Endodermal cell (in vitro differentiated cells): ENCODE measurements around the gene TSPAN3. TPM values are rescaled to one million over a fixed set of nuclear protein-coding genes. Genes with fewer than 3 reads are reported as not detected.

Experiments used
- DNase-seq: peaks from one replicate; pipeline ENCODE4 v3.0.0-alpha.2; 2017
- H3K27ac ChIP-seq: 2 replicates; pipeline ENCODE4 v1.5.1; 2013; ENCODE audit warnings: mild to moderate bottlenecking, low read depth, low read length, moderate library complexity
- H3K27me3 ChIP-seq: 2 replicates; pipeline ENCODE4 v1.6.1; 2013; ENCODE audit warnings: mild to moderate bottlenecking, low read length, moderate library complexity; ENCODE audit not compliant: insufficient read depth, control insufficient read depth, poor library complexity, severe bottlenecking
- H3K36me3 ChIP-seq: 2 replicates; pipeline ENCODE4 v1.7.0; 2013; ENCODE audit warnings: mild to moderate bottlenecking, low read length, moderate library complexity; ENCODE audit not compliant: control insufficient read depth, insufficient read depth
- H3K4me1 ChIP-seq: one replicate; pipeline ENCODE4 v1.7.0; 2013; ENCODE audit warnings: low read length; ENCODE audit not compliant: control insufficient read depth, insufficient read depth
- H3K4me3 ChIP-seq: 2 replicates; pipeline ENCODE4 v1.5.1; 2013; ENCODE audit warnings: mild to moderate bottlenecking, low read length, moderate library complexity
- H3K9ac ChIP-seq: 2 replicates; pipeline ENCODE4 v1.6.1; 2013; ENCODE audit warnings: mild to moderate bottlenecking, low read length, moderate library complexity; ENCODE audit not compliant: poor library complexity, severe bottlenecking; ENCODE audit errors: extremely low read depth
- H3K9me3 ChIP-seq: 2 replicates; pipeline ENCODE4 v1.6.1; 2013; ENCODE audit warnings: mild to moderate bottlenecking, low read length, moderate library complexity; ENCODE audit not compliant: control insufficient read depth
- H3K27ac Mint-ChIP-seq: 2 replicates; pipeline ENCODE4 v1.8.0; 2020; ENCODE audit warnings: mixed read lengths
- H3K27me3 Mint-ChIP-seq: 2 replicates; pipeline ENCODE4 v1.8.0; 2021; ENCODE audit warnings: mild to moderate bottlenecking, mixed read lengths; ENCODE audit not compliant: insufficient read depth
- H3K36me3 Mint-ChIP-seq: 2 replicates; pipeline ENCODE4 v1.8.0; 2020; ENCODE audit warnings: low read depth, mixed read lengths
- H3K4me1 Mint-ChIP-seq: 2 replicates; pipeline ENCODE4 v1.8.0; 2020; ENCODE audit warnings: mixed read lengths
- H3K4me3 Mint-ChIP-seq: 2 replicates; pipeline ENCODE4 v1.8.0; 2020; ENCODE audit warnings: mild to moderate bottlenecking, moderate library complexity, mixed read lengths
- H3K9me3 Mint-ChIP-seq: 2 replicates; pipeline ENCODE4 v1.8.0; 2020; ENCODE audit warnings: mild to moderate bottlenecking, mixed read lengths
- CTCF ChIP-seq: fragments of 200-600 bp; sonication (generic); conservative IDR thresholded peaks from 2 replicates; pipeline ENCODE4 v1.5.0; 2021; ENCODE audit warnings: antibody characterized with exemption, mild to moderate bottlenecking
- WGBS, 2 experiments: methylation state at CpG; one replicate each; pipeline versions ENCODE4 v1.1.5 to v1.1.7; 2013; ENCODE audit warnings: missing lambda C conversion rate in 2 of 2, mixed read lengths in 1 of 2; ENCODE audit not compliant: insufficient coverage in 1 of 2, insufficient read length in 1 of 2; 5-methylcytosine and 5-hydroxymethylcytosine counted together
- total RNA-seq, 2 donors: library from RNA; stranded (reverse); fragmentation: NEBNext Ultra II Directional in 1 of 2; extraction: Animal tissue kit (Norgen Biotek cat#: 25700) in 1 of 2; gene quantifications; 2 replicates in 1 of 2; 3 replicates in 1 of 2; pipeline ENCODE4 v1.2.1, GENCODE V29; 2021

The TSPAN3 gene
- total RNA-seq, 2 donors from 2014 or later = 188 to 211 TPM

GRCh38 chr15:77036537-77037387 lies 34.1 kb downstream of the TSPAN3 start:
- Histone ChIP-seq H3K4me3 (no peak overlapping the region), H3K27me3 (no peaks in the 10 kb centered on the region), H3K36me3 (peaks cover 2% of the 10 kb centered on the region), H3K9me3 (no peaks in the 10 kb centered on the region), H3K4me1 (peaks cover 7% of the 10 kb centered on the region), H3K27ac (no peak overlapping the region), H3K9ac (no peak overlapping the region)
- H3K27me3 Mint-ChIP-seq = no peaks in the 10 kb centered on the region
- no peak overlapping the region for H3K27ac Mint-ChIP-seq
- peaks cover 11% of the 10 kb centered on the region for H3K4me1 Mint-ChIP-seq
- no peak for TF ChIP-seq CTCF
- 94 to 98% methylated on average over 16 to 22 of the region's 22 CpGs for WGBS, 2 experiments
- H3K9me3 Mint-ChIP-seq = peaks cover 15% of the 10 kb centered on the region
- H3K4me3 Mint-ChIP-seq = no peak overlapping the region
- H3K36me3 Mint-ChIP-seq = peaks cover 21% of the 10 kb centered on the region
- peak; percentile 38 for DNase-seq

GRCh38 chr15:77035999-77036471 lies 34.9 kb downstream of the TSPAN3 start:
- Histone ChIP-seq H3K36me3 (no peaks in the 10 kb centered on the region), H3K9ac (no peak overlapping the region), H3K4me1 (peaks cover 7% of the 10 kb centered on the region), H3K4me3 (no peak overlapping the region), H3K27me3 (no peaks in the 10 kb centered on the region), H3K27ac (peak overlapping the region; percentile 24), H3K9me3 (no peaks in the 10 kb centered on the region)
- Mint-ChIP-seq H3K36me3 (peaks cover 18% of the 10 kb centered on the region), H3K4me3 (no peak overlapping the region), H3K27me3 (no peaks in the 10 kb centered on the region), H3K27ac (no peak overlapping the region), H3K4me1 (peaks cover 11% of the 10 kb centered on the region), H3K9me3 (peaks cover 15% of the 10 kb centered on the region)
- DNase-seq = no peak
- no peak for TF ChIP-seq CTCF
- WGBS, 2 experiments = 89 to 90% methylated on average over 9 to 13 of the region's 13 CpGs

GRCh38 chr15:77035584-77035983 lies 35.3 kb downstream of the TSPAN3 start:
- Histone ChIP-seq H3K9me3 (no peaks in the 10 kb centered on the region), H3K27ac (no peak overlapping the region), H3K9ac (no peak overlapping the region), H3K27me3 (no peaks in the 10 kb centered on the region), H3K4me3 (no peak overlapping the region), H3K4me1 (peaks cover 7% of the 10 kb centered on the region), H3K36me3 (no peaks in the 10 kb centered on the region)
- 91 to 98% methylated on average over 7 to 9 of the region's 9 CpGs for WGBS, 2 experiments
- Mint-ChIP-seq H3K4me1 (peaks cover 11% of the 10 kb centered on the region), H3K9me3 (peaks cover 12% of the 10 kb centered on the region), H3K27me3 (no peaks in the 10 kb centered on the region), H3K27ac (no peak overlapping the region), H3K36me3 (peaks cover 13% of the 10 kb centered on the region), H3K4me3 (no peak overlapping the region)
- no peak for TF ChIP-seq CTCF
- DNase-seq = no peak
